RWPE2 (cell line): ENCODE data around the gene PINK1.

ENCODE experiments used
- ATAC-seq: fragments of 200-7000 bp; cut with Tn5 transposase; 3 replicates; pipeline ENCODE4 v1.9.1; 2021; ENCODE audit warnings: low read depth
- DNase-seq: peaks from one replicate; pipeline ENCODE4 v3.0.0-alpha.2; 2020; ENCODE audit warnings: low spot score
- H3K27ac ChIP-seq: fragments of 450-650 bp; 2 replicates; pipeline ENCODE4 v1.5.1; 2017; ENCODE audit warnings: mild to moderate bottlenecking; ENCODE audit not compliant: poor library complexity, severe bottlenecking
- H3K27me3 ChIP-seq: fragments of 250-450 bp; sonication (Bioruptor Pico); 2 replicates; pipeline ENCODE4 v1.5.1; 2021; ENCODE audit warnings: mild to moderate bottlenecking, moderate library complexity; ENCODE audit not compliant: insufficient read depth, poor library complexity, severe bottlenecking
- H3K36me3 ChIP-seq: fragments of 250-450 bp; sonication (Bioruptor Pico); 2 replicates; pipeline ENCODE4 v1.5.1; 2020; ENCODE audit warnings: low read depth, mild to moderate bottlenecking, moderate library complexity
- H3K4me1 ChIP-seq: fragments of 250-450 bp; sonication (Bioruptor Pico); 2 replicates; pipeline ENCODE4 v1.5.1; 2021; ENCODE audit warnings: mild to moderate bottlenecking, moderate library complexity; ENCODE audit not compliant: insufficient read depth, poor library complexity, severe bottlenecking
- H3K4me3 ChIP-seq: fragments of 250-450 bp; sonication (Bioruptor Pico); 2 replicates; pipeline ENCODE4 v1.5.1; 2021; ENCODE audit warnings: mild to moderate bottlenecking, moderate library complexity; ENCODE audit not compliant: severe bottlenecking
- H3K9me3 ChIP-seq: fragments of 250-450 bp; sonication (Bioruptor Pico); 2 replicates; pipeline ENCODE4 v1.5.1; 2021; ENCODE audit warnings: mild to moderate bottlenecking, moderate library complexity; ENCODE audit not compliant: severe bottlenecking
- CTCF ChIP-seq: fragments of 450-650 bp; IDR thresholded peaks from one replicate; pipeline ENCODE4 v1.5.1; 2017; ENCODE audit warnings: mild to moderate bottlenecking, moderate library complexity; ENCODE audit not compliant: poor library complexity, severe bottlenecking

Gene PINK1

DNA sequence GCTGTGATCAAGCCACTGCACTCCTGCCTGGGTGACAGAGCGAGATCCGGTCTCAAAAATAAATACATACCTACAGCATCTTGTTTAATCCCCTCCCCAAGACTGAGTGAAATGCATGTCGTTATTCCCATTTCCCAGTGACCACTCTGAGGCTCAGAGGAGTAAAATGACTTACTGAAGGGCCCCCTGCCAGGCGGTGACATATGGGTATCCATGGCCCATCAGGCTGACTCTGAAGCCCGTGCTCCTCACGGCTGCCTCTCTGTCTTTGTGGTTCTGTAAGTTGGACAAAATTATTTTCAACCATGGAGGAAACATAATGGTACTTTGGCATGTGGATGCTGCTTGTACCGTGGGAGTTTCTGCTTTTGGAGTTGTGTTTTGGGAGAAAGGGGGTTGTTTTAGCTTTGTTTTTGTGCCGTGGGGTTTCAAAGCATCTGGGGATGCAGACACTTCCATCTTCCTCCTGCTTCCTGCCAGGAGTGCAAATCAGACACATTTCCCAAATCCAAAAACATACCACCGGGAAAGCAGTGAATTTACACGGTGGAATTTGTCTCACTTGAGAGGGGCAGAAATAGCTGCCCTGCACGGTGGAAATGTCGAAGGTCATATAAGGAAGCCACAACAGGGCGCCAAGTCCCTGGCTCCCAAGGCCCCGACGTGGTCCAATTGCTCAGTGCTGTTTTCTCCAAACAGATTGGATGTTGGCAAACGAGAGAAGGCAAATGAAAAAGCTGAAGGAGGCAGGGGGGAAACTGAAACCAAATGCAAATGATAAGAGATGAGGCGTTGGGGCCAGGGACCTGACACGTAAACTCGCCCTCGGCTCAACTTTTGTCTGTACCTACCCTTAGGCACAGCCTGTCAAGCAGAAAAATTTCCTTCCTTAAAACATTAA is 17.1 kb upstream of the PINK1 start:
- DNase-seq (no peak), ATAC-seq (no peak)
- peaks cover 23% of the 10 kb centered on the region for H3K4me1 ChIP-seq
- TF ChIP-seq CTCF: no peak
- no peaks in the 10 kb centered on the region for H3K27me3 ChIP-seq
- no peak overlapping the region for H3K27ac ChIP-seq
- H3K36me3 ChIP-seq: peaks cover 11% of the 10 kb centered on the region
- no peak overlapping the region for H3K4me3 ChIP-seq
- H3K9me3 ChIP-seq: no peaks in the 10 kb centered on the region

- Histone ChIP-seq H3K27ac (no peak overlapping the region), H3K4me3 (no peak overlapping the region), H3K4me1 (peaks cover 23% of the 10 kb centered on the region), H3K27me3 (no peaks in the 10 kb centered on the region), H3K9me3 (no peaks in the 10 kb centered on the region), H3K36me3 (peaks cover 11% of the 10 kb centered on the region)
- no peak for DNase-seq
- TF ChIP-seq CTCF: no peak
- ATAC-seq: no peak
Measured at GRCh38 chr1:20616847-20617487, 16.3 kb upstream of the PINK1 start.

DNA sequence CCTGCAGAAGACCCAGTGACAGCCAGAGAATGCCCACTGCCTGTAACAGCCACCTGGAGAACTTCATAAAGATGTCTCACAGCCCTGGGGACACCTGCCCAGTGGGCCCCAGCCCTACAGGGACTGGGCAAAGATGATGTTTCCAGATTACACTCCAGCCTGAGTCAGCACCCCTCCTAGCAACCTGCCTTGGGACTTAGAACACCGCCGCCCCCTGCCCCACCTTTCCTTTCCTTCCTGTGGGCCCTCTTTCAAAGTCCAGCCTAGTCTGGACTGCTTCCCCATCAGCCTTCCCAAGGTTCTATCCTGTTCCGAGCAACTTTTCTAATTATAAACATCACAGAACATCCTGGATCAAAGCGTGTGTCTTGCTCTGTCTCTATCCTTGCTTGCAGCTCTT is 14.7 kb upstream of the PINK1 start:
- no peak for ATAC-seq
- no peak for TF ChIP-seq CTCF
- Histone ChIP-seq H3K4me1 (peaks cover 9% of the 10 kb centered on the region), H3K4me3 (no peak overlapping the region), H3K36me3 (peaks cover 11% of the 10 kb centered on the region), H3K9me3 (no peaks in the 10 kb centered on the region), H3K27ac (no peak overlapping the region), H3K27me3 (no peaks in the 10 kb centered on the region)
- no peak for DNase-seq

GRCh38 chr1:20619999-20620398 is 13.3 kb upstream of the PINK1 start:
- H3K27ac ChIP-seq: no peak overlapping the region
- DNase-seq: no peak

More at GRCh38 chr1:20619999-20620398, 13.3 kb upstream of the PINK1 start:
- TF ChIP-seq CTCF: no peak
- H3K36me3 ChIP-seq: peaks cover 5% of the 10 kb centered on the region
- no peaks in the 10 kb centered on the region for H3K9me3 ChIP-seq
- no peak overlapping the region for H3K4me3 ChIP-seq
- no peak for ATAC-seq
- H3K4me1 ChIP-seq: no peaks in the 10 kb centered on the region
- H3K27me3 ChIP-seq: no peaks in the 10 kb centered on the region
